SJSA1 (cell line): ENCODE data around the gene HELQ. TPM values are rescaled to one million over a fixed set of nuclear protein-coding genes. Genes with fewer than 3 reads are reported as not detected.

ENCODE experiments used
- DNase-seq, 2 experiments: peaks; one replicate each; pipeline ENCODE4 v3.0.0-alpha.2; 2015 to 2020; ENCODE audit warnings: low spot score in 2 of 2, low read depth in 1 of 2
- H3K27ac ChIP-seq: fragments of 250-450 bp; sonication (Bioruptor Pico); 2 replicates; pipeline ENCODE4 v1.5.1; 2020; ENCODE audit warnings: mild to moderate bottlenecking, moderate library complexity
- H3K27me3 ChIP-seq: fragments of 250-450 bp; sonication (Bioruptor Pico); replicated peaks from 2 replicates; pipeline ENCODE4 v1.5.1; 2020; ENCODE audit warnings: mild to moderate bottlenecking, moderate library complexity
- H3K36me3 ChIP-seq: fragments of 250-450 bp; sonication (Bioruptor Pico); 2 replicates; pipeline ENCODE4 v1.5.1; 2020; ENCODE audit warnings: mild to moderate bottlenecking
- H3K4me1 ChIP-seq: fragments of 250-450 bp; sonication (Bioruptor Pico); replicated peaks from 2 replicates; pipeline ENCODE4 v1.6.1; 2021; ENCODE audit warnings: mild to moderate bottlenecking
- H3K4me3 ChIP-seq: fragments of 250-450 bp; sonication (Bioruptor Pico); 2 replicates; pipeline ENCODE4 v1.5.1; 2020; ENCODE audit warnings: mild to moderate bottlenecking
- H3K9me3 ChIP-seq: fragments of 250-450 bp; sonication (Bioruptor Pico); replicated peaks from 2 replicates; pipeline ENCODE4 v1.5.1; 2020; ENCODE audit warnings: mild to moderate bottlenecking
- total RNA-seq: library from RNA; depleted of rRNA; stranded (reverse); fragments of >200 nt; shearing (Covaris generic); gene quantifications from 2 replicates; pipeline ENCODE4 v1.2.3, GENCODE V29; 2014

The HELQ gene
- total RNA-seq, 1 experiment from 2014 or later = 17.0 TPM

- H3K4me3 ChIP-seq = no peak overlapping the region
- H3K27me3 ChIP-seq = no peaks in the 10 kb centered on the region
- H3K9me3 ChIP-seq = peaks cover 11% of the 10 kb centered on the region
- H3K36me3 ChIP-seq = no peaks in the 10 kb centered on the region
- H3K27ac ChIP-seq = no peak overlapping the region
- DNase-seq = no peak
- H3K4me1 ChIP-seq = no peaks in the 10 kb centered on the region
Observed at GRCh38 chr4:83378419-83378818, 77.2 kb downstream of the HELQ start.

DNA sequence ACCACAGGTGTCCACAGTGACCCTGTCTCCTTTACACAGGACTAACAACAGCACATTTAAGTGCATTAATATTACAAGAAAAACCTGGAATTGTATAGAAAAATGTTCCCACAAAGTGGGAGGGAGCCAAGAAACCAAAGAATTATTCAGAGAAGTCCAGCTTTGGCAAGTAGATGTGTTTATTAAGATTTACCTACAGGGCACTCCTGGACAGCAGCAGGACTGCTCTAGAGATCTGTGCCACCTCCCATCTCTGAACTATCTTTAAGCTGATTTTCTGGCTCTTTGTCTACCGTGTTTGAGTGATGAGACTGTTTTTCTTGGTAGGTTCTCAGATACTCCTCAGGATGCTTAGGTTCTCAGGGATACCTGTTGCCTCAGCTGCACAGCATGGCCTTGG lies 82.7 kb downstream of the HELQ start:
- H3K36me3 ChIP-seq = no peaks in the 10 kb centered on the region
- H3K27me3 ChIP-seq = no peaks in the 10 kb centered on the region
- H3K4me3 ChIP-seq = no peak overlapping the region
- no peak overlapping the region for H3K27ac ChIP-seq
- peaks cover 1% of the 10 kb centered on the region for H3K9me3 ChIP-seq
- no peak for DNase-seq
- no peaks in the 10 kb centered on the region for H3K4me1 ChIP-seq

DNA sequence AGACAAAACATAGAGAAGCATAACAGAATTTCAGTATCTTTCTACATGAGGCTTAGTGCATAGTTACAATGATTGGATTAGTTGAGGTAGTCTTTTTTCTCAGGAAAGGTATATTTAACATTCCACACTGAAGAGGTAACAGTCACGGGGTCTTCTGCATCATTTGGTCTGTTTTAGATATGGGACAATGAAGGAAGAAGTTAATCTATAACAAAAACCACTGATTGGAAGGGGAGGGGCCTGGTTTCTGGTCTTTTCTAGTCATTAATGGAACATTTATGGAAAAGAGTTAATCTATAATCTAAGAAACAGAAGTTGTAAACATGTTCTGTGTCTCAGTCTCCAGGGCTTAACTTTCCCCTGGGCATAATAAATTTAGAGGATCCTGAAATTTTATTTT lies 83.7 kb downstream of the HELQ start:
- DNase-seq = no peak

DNA sequence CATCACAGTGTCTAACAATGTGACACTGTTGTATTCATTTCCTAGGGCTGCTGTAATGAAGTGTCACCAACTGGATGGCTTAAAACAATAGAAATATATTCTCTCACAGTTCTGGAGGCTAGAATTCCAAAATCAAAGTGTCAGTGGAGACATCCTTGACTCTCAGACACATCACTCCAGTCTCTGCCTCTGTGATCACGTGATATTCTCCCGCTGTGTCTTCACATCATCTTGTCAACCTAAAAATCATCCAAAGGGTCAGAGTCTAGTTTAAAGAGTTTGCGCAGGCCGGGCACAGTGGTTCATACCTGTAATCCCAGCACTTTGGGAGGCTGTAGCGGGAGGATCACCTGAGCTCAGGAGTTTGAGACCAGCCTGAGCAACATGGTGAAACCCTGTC lies 84.4 kb downstream of the HELQ start:
- Histone ChIP-seq H3K9me3 (no peaks in the 10 kb centered on the region; the same call in 1 of the 2 replicates), H3K4me3 (no peak overlapping the region), H3K36me3 (no peaks in the 10 kb centered on the region), H3K27ac (no peak overlapping the region), H3K27me3 (no peaks in the 10 kb centered on the region), H3K4me1 (no peaks in the 10 kb centered on the region)
- DNase-seq = no peak

More for the DNA sequence above, 83.7 kb downstream of the HELQ start:
- no peaks in the 10 kb centered on the region for H3K27me3 ChIP-seq
- H3K4me3 ChIP-seq = no peak overlapping the region
- H3K4me1 ChIP-seq = no peaks in the 10 kb centered on the region
- no peaks in the 10 kb centered on the region for H3K36me3 ChIP-seq
- H3K9me3 ChIP-seq = no peaks in the 10 kb centered on the region; the same call in 1 of the 2 replicates
- H3K27ac ChIP-seq = no peak overlapping the region

DNA sequence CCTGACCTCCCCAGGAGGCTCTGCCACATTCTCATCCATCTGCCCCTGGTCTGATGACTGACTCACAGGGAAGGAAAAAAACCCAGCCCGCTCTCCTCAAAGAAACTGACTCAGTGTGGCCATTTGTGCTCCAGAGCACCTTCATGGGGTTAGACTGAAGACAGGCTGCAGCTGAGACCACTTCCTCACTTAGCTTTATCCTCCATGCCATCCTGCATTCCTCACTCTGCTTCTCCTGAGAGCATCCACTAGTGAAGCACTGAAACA lies 85.0 kb downstream of the HELQ start:
- no peaks in the 10 kb centered on the region for H3K27me3 ChIP-seq
- no peaks in the 10 kb centered on the region for H3K4me1 ChIP-seq
- no peaks in the 10 kb centered on the region; the same call in 1 of the 2 replicates for H3K9me3 ChIP-seq
- H3K36me3 ChIP-seq = no peaks in the 10 kb centered on the region
- no peak overlapping the region for H3K4me3 ChIP-seq
- DNase-seq = no peak
- no peak overlapping the region for H3K27ac ChIP-seq

DNA sequence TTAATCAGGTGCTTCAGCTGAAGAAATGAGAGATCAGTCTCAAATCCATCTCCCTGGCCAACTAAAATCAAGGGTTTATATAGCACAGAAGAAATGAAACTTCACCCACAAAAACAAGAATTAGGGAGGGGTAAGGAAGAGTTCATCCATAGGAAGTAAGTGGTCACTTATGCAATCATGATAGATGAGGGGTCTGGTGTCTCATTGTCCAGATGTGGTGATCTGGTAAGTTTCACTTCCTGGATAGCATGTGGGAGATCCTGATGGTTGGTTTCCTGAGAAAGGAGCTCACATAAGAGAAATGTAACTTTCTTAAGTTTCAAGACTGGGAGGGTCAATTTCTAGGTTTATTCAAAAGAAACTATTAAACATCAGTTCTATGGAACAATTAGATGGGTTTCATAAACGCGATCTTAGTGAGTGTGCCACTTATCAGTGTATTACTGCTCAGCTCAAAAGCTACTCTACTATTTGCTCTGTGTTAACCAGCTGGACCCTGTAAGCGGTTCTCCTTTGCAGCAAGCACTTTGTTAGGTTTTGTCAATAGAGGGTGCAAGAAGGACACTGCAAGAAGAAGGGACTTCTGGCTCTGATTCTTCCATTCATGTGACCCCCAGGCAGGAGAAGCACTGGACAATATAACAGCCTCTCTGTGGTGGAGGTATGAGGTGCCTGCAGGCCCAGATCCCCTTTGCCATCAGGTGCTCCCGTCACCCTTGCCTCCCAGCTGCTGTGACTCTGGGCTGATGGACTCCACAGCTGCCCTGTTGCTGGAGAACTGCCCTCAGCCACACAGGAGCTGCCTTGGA lies 85.6 kb downstream of the HELQ start:
- no peaks in the 10 kb centered on the region; the same call in 1 of the 2 replicates for H3K9me3 ChIP-seq
- H3K4me3 ChIP-seq = no peak overlapping the region
- no peak for DNase-seq

DNA sequence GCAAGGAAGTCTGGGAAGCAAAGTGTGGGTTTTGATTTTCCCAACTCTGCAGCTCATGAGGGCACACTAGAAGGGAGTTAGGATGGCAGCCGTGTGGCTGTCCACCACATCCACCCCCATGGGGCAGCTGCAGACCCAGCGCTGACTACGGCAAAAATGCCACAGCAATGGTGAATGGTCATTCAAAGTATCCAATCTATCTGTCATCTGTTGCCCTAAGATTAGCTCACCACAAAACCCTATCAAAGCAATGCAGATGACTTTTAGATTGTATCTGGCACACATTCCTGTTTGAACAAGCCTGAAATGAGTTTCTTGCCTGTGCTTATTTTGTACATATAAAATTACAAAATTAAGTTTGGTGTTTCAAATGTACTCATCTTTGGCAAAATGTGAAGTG lies 91.3 kb downstream of the HELQ start:
- no peaks in the 10 kb centered on the region for H3K4me1 ChIP-seq
- H3K27me3 ChIP-seq = no peaks in the 10 kb centered on the region
- no peaks in the 10 kb centered on the region for H3K9me3 ChIP-seq
- DNase-seq = no peak
- no peak overlapping the region for H3K27ac ChIP-seq
- H3K4me3 ChIP-seq = no peak overlapping the region
- no peaks in the 10 kb centered on the region for H3K36me3 ChIP-seq

More for the DNA sequence above, 85.6 kb downstream of the HELQ start:
- no peaks in the 10 kb centered on the region for H3K27me3 ChIP-seq
- no peaks in the 10 kb centered on the region for H3K36me3 ChIP-seq
- H3K27ac ChIP-seq = no peak overlapping the region
- H3K4me1 ChIP-seq = no peaks in the 10 kb centered on the region

- H3K36me3 ChIP-seq = no peaks in the 10 kb centered on the region
- no peak overlapping the region for H3K4me3 ChIP-seq
- H3K9me3 ChIP-seq = no peaks in the 10 kb centered on the region
- DNase-seq = peak in 1 of 2 experiments; percentile 25
- no peak overlapping the region for H3K27ac ChIP-seq
- H3K27me3 ChIP-seq = no peaks in the 10 kb centered on the region
- peaks cover 14% of the 10 kb centered on the region for H3K4me1 ChIP-seq
Observed at GRCh38 chr4:83362492-83363329, 92.9 kb downstream of the HELQ start.

DNA sequence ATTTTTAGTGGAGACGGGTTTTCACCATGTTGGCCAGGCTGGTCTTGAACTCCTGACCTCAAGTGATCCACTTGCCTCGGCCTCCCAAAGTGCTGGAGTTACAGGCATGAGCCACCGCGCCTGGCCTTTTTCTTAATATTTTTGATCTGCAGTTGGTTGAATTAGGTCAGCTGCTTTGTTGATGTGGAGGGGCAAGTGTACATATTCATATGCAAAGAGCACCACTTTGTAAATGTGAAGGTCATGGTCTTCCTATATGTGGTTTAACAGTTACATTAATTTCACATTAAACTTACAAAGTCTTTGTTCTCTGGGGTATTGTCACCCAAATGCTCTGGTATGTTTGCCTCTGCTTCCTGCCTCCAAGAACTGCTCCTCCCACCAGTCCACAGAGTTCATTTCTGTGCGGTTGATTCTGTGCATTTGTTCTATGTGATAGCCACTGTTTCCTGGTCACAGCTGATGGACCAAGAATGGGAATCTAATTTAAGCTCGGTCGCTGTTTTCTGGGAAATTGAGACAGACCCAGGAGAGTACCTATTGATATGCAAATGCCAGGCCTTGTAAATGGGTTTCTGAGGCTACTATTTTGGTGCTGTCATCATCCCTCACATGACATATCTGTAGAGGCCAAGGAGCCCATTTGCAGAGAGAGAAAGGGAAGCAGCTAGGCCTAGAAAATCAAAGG lies 94.1 kb downstream of the HELQ start:
- H3K36me3 ChIP-seq = no peaks in the 10 kb centered on the region
- H3K9me3 ChIP-seq = no peaks in the 10 kb centered on the region
- no peaks in the 10 kb centered on the region for H3K27me3 ChIP-seq
- H3K27ac ChIP-seq = no peak overlapping the region
- H3K4me1 ChIP-seq = peaks cover 26% of the 10 kb centered on the region
- H3K4me3 ChIP-seq = no peak overlapping the region
- no peak for DNase-seq

DNA sequence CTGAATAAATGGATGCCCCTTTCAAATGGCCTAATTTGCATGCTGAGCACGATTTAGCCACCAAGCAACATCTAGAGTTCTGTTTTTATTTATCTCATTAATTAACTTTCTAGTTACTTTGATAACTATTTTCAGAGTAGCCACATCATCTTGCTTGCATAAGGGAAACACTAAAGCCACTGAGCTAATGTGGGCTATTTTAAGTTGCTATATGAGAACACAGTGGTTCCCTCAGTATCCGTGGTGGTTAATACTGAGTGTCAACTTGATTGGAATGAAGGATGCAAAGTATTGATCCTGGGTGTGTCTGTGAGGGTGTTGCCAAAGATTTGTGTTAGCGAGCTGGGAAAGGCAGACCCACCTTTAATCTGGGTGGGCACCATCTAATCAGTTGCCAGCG lies 95.6 kb downstream of the HELQ start:
- peaks cover 29% of the 10 kb centered on the region for H3K4me1 ChIP-seq
- DNase-seq = no peak
- no peak overlapping the region for H3K27ac ChIP-seq
- H3K36me3 ChIP-seq = no peaks in the 10 kb centered on the region
- no peaks in the 10 kb centered on the region for H3K27me3 ChIP-seq
- H3K9me3 ChIP-seq = no peaks in the 10 kb centered on the region
- H3K4me3 ChIP-seq = no peak overlapping the region

DNA sequence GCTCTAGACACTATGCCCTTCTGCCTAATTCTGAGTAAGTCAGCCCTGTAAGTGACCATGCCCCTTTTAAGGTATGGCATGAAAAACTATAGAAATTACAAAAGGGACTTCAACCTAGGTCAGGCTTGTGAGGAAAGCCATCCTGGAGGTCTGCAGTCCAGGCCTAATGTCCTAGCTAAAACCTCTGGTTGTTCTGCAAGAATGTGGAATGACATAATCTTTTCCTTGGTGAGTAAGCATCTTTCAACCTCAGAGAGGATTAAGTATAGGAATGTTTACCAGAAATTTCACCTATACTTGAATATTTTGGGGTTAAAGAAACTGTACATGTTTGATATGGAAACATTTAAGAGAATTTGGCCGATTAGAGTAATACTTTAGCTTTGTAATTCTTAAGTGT lies 97.2 kb downstream of the HELQ start:
- H3K9me3 ChIP-seq = no peaks in the 10 kb centered on the region
- H3K4me3 ChIP-seq = no peak overlapping the region
- H3K27ac ChIP-seq = peak overlapping the region; percentile 84
- peak; percentile 51 to 70 for DNase-seq
- H3K4me1 ChIP-seq = peaks cover 29% of the 10 kb centered on the region
- H3K27me3 ChIP-seq = no peaks in the 10 kb centered on the region
- H3K36me3 ChIP-seq = no peaks in the 10 kb centered on the region
